Peyer's patch (tissue), 4 donors: ENCODE data around the gene NRF1. TPM values are rescaled to one million over a fixed set of nuclear protein-coding genes. Genes with fewer than 3 reads are reported as not detected.

Source experiments
- DNase-seq, 3 donors: peaks; one replicate each; pipeline ENCODE4 v3.0.0-alpha.2; 2017 to 2019
- H3K27ac ChIP-seq, 4 donors: fragments of 200-600 bp; sonication (generic); one replicate each; pipeline ENCODE4 v1.5.1; 2016 to 2019
- H3K27me3 ChIP-seq, 2 donors: fragments of 200-600 bp; sonication (generic); one replicate each; pipeline ENCODE4 v1.5.1; 2019
- H3K36me3 ChIP-seq, 3 donors: fragments of 200-600 bp; sonication (generic); one replicate each; pipeline ENCODE4 v1.5.1; 2016 to 2019
- H3K4me1 ChIP-seq, 4 donors: fragments of 200-600 bp; sonication (generic); one replicate each; pipeline ENCODE4 v1.5.1; 2016 to 2019
- H3K4me3 ChIP-seq, 4 donors: fragments of 200-600 bp; sonication (generic); 1 replicate in 3 of 4; 2 replicates in 1 of 4; pipeline ENCODE4 v1.5.1; 2016 to 2019; ENCODE audit warnings: mild to moderate bottlenecking in 1 of 4
- H3K9me3 ChIP-seq, 4 donors: fragments of 200-600 bp; sonication (generic); one replicate each; pipeline ENCODE4 v1.5.1; 2016 to 2019; ENCODE audit warnings: mild to moderate bottlenecking in 1 of 4
- CTCF ChIP-seq, 6 experiments: fragments of 450-650 bp in 4 of 6; fragments of 200-600 bp in 2 of 6; sonication (generic) in 1 of 6; IDR thresholded peaks; one replicate each; pipeline ENCODE4 v1.5.1; 2017 to 2019; ENCODE audit warnings: antibody characterized with exemption in 6 of 6, mild to moderate bottlenecking in 3 of 6, moderate library complexity in 1 of 6
- POLR2A ChIP-seq, 2 donors: fragments of 450-650 bp; IDR thresholded peaks; one replicate each; pipeline ENCODE4 v1.5.1; 2017; ENCODE audit warnings: antibody characterized with exemption in 2 of 2, mild to moderate bottlenecking in 2 of 2, moderate library complexity in 2 of 2
- total RNA-seq, 4 donors: library from RNA; depleted of rRNA; stranded (reverse); fragments of >200 nt; gene quantifications; one replicate each; pipeline ENCODE4 v1.1.0, GENCODE V29; 2016

Gene NRF1
- total RNA-seq, 4 donors from 2014 or later: 11.2 to 27.2 (median 16.5) TPM

GRCh38 chr7:129750091-129750490 is 138.6 kb downstream of the NRF1 start:
- Histone ChIP-seq H3K4me1 (no peaks in the 10 kb centered on the region), H3K4me3 (no peak overlapping the region), H3K36me3 (peaks cover 0 to 28% (median 0%) of the 10 kb centered on the region in 3 donors), H3K9me3 (no peaks in the 10 kb centered on the region), H3K27me3 (no peaks in the 10 kb centered on the region), H3K27ac (no peak overlapping the region)
- no peak for DNase-seq
- no peak for TF ChIP-seq POLR2A (IDR thresholded peaks at IDR 0.05)
- TF ChIP-seq CTCF (IDR thresholded peaks at IDR 0.05): no peak

- Histone ChIP-seq H3K27me3 (no peaks in the 10 kb centered on the region), H3K4me1 (no peaks in the 10 kb centered on the region), H3K9me3 (no peaks in the 10 kb centered on the region), H3K36me3 (peaks cover 0 to 28% (median 0%) of the 10 kb centered on the region in 3 donors), H3K4me3 (no peak overlapping the region), H3K27ac (no peak overlapping the region)
- no peak for DNase-seq
- TF ChIP-seq POLR2A (IDR thresholded peaks at IDR 0.05): no peak
- TF ChIP-seq CTCF (IDR thresholded peaks at IDR 0.05): no peak
Measured at GRCh38 chr7:129750501-129750900, 139.0 kb downstream of the NRF1 start.

- Histone ChIP-seq H3K36me3 (peaks cover 0 to 32% (median 0%) of the 10 kb centered on the region in 3 donors), H3K27ac (no peak overlapping the region)
Measured at GRCh38 chr7:129751916-129752315, 140.4 kb downstream of the NRF1 start.

GRCh38 chr7:129752760-129753159 is 141.2 kb downstream of the NRF1 start:
- Histone ChIP-seq H3K9me3 (no peaks in the 10 kb centered on the region), H3K4me1 (no peaks in the 10 kb centered on the region), H3K27me3 (no peaks in the 10 kb centered on the region), H3K36me3 (peaks cover 0 to 32% (median 0%) of the 10 kb centered on the region in 3 donors), H3K4me3 (no peak overlapping the region), H3K27ac (no peak overlapping the region)
- DNase-seq: no peak
- TF ChIP-seq CTCF (IDR thresholded peaks at IDR 0.05) (no peak), POLR2A (IDR thresholded peaks at IDR 0.05) (no peak)

More at GRCh38 chr7:129751916-129752315, 140.4 kb downstream of the NRF1 start:
- TF ChIP-seq CTCF (IDR thresholded peaks at IDR 0.05) (no peak), POLR2A (IDR thresholded peaks at IDR 0.05) (no peak)
- no peaks in the 10 kb centered on the region for H3K9me3 ChIP-seq
- no peak overlapping the region for H3K4me3 ChIP-seq
- no peak for DNase-seq
- no peaks in the 10 kb centered on the region for H3K4me1 ChIP-seq
- H3K27me3 ChIP-seq: no peaks in the 10 kb centered on the region

GRCh38 chr7:129754406-129754805 is 142.9 kb downstream of the NRF1 start:
- Histone ChIP-seq H3K27ac (no peak overlapping the region), H3K36me3 (peaks cover 0 to 32% (median 0%) of the 10 kb centered on the region in 3 donors), H3K4me1 (no peaks in the 10 kb centered on the region), H3K27me3 (no peaks in the 10 kb centered on the region), H3K9me3 (no peaks in the 10 kb centered on the region), H3K4me3 (no peak overlapping the region)
- TF ChIP-seq POLR2A (IDR thresholded peaks at IDR 0.05) (no peak), CTCF (IDR thresholded peaks at IDR 0.05) (no peak)
- no peak for DNase-seq

- DNase-seq: no peak
- H3K4me1 ChIP-seq: no peaks in the 10 kb centered on the region
- no peak overlapping the region for H3K4me3 ChIP-seq
- TF ChIP-seq POLR2A (IDR thresholded peaks at IDR 0.05): no peak
- TF ChIP-seq CTCF (IDR thresholded peaks at IDR 0.05): no peak
- no peaks in the 10 kb centered on the region for H3K27me3 ChIP-seq
- H3K9me3 ChIP-seq: peaks cover 0 to 3% (median 0%) of the 10 kb centered on the region in 4 donors
- H3K27ac ChIP-seq: no peak overlapping the region
- peaks cover 0 to 25% (median 0%) of the 10 kb centered on the region in 3 donors for H3K36me3 ChIP-seq
Measured at GRCh38 chr7:129757991-129758390, 146.5 kb downstream of the NRF1 start.
